Right lobe of liver (tissue), 4 donors: ENCODE measurements around the gene SLC7A14.

ENCODE experiments used
- POLR2A ChIP-seq: fragments of 450-650 bp; IDR thresholded peaks from one replicate; pipeline ENCODE4 v1.6.1; 2017; ENCODE audit warnings: antibody characterized with exemption, mild to moderate bottlenecking
- TF ChIP-seq, protein P1 (sequence below), 4 donors: fragments of 200-600 bp in 3 of 4; fragments of 450-650 bp in 1 of 4; IDR thresholded peaks; one replicate each; pipeline versions ENCODE4 v1.5.1 to v1.8.0; 2016 to 2022; ENCODE audit warnings: antibody characterized with exemption in 4 of 4, mild to moderate bottlenecking in 2 of 4
- donor health status: DM: no; HTN: no; CAD: no.
- donor health status: DM: no; HTN: no; CAD: no.
- donor health status: DM: no; HTN: yes; CAD: no.

DNA sequence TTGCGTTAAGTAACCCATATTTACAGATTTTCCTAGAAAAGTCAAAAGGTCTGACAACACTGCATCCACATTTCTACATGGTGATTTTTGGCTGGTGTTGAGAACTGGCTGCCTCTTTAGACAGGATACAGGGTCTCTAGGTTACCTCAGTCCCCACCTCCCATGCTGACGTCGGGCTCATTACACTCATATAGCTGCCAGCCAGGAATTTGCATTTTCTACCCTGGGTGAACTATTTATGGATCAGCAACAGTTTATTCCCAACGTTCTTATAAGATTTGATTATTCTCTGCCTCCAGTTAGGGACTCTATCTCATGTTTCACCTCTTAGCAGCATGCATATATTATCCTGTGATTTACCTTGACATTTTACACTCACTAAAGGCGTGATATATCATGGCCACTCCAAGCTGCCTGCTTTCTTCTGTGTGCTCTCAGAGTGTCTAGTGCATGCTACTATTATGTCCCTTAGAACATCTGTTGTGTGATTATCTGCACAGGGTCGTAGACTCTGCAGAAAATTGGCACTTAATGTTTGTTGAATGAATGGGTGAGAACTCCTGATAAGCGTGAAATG lies 118.2 kb downstream of the SLC7A14 start:
- TF ChIP-seq, protein P1, sequence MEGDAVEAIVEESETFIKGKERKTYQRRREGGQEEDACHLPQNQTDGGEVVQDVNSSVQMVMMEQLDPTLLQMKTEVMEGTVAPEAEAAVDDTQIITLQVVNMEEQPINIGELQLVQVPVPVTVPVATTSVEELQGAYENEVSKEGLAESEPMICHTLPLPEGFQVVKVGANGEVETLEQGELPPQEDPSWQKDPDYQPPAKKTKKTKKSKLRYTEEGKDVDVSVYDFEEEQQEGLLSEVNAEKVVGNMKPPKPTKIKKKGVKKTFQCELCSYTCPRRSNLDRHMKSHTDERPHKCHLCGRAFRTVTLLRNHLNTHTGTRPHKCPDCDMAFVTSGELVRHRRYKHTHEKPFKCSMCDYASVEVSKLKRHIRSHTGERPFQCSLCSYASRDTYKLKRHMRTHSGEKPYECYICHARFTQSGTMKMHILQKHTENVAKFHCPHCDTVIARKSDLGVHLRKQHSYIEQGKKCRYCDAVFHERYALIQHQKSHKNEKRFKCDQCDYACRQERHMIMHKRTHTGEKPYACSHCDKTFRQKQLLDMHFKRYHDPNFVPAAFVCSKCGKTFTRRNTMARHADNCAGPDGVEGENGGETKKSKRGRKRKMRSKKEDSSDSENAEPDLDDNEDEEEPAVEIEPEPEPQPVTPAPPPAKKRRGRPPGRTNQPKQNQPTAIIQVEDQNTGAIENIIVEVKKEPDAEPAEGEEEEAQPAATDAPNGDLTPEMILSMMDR (IDR thresholded peaks at IDR 0.05): no peak
- TF ChIP-seq POLR2A: no peak
